NCI-H2029 (cell line): ENCODE measurements around the gene VSX1.
A peak's percentile ranks its signal among the peaks of the same experiment; 100 is the strongest.

ENCODE experiments used
- DNase-seq: peaks from one replicate; lab custom pipeline; 2025; lab: John Stamatoyannopoulos, UW

The VSX1 gene

DNA sequence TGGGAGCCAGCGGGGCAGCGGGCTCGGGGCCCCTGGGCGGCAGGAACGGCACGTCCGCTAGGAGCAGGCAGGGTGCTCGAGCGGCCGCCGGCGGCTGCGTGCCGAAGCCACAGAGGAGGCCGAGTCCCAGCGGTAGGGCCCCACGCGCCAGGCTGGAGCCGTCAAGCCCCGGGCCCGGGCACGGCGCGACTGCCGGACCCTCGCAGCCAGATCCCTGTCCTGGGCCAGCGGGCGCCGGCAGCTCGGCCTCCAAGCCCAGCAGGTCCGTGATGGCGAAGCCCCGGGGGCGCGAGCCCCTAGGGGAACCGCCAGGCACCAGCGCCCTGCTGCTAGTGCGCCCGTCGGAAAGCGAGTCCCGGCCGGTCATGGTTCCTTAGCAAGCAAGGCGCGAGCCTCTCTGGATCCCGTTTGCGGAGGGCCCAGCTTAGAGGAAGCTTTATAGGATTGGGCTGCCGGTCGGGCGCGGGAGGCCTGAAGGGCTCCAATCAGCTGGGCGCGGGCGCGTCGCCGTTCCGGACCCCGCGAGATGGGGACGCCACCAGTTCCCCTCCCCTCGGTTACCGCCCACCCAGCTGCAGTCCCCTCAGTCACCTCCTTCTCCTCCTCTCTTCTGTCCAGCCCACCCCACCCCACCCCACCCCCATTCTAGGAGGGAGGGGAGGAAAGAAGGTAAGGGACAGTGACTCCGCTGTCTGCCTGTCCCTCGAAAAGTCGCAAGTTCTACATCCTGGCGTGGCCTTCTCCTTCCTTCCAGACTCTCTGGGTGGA lies at the start of gene VSX1:
Gene VSX1 (minus strand): TSS at position 412 of the 768 bp plus-strand sequence. CDS start 45 bp downstream, at position 367.
- DNase-seq = no peak

- DNase-seq = no peak
Measured at GRCh38 chr20:25129908-25130307, 48.0 kb upstream of the VSX1 start.

GRCh38 chr20:25129428-25129827 lies 47.5 kb upstream of the VSX1 start:
- DNase-seq = no peak

DNA sequence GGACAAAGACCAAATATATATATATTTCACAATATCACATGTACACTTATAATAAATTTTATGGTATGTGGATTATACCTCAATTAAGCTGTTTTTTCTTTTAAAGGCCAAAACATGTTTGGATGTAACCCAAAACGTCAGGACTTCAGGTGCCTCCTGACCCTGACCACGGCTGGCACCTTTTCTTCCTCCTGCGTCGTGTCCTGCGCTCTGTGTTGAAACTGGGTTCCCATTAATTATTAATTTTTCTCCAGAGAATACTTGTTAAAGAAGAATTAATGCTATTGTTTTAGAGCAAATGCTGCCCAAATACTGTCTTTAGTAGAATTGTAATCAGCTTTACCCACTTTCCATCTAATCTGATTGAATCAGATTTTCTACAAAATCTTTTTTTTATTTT lies 46.7 kb upstream of the VSX1 start:
- no peak for DNase-seq

DNA sequence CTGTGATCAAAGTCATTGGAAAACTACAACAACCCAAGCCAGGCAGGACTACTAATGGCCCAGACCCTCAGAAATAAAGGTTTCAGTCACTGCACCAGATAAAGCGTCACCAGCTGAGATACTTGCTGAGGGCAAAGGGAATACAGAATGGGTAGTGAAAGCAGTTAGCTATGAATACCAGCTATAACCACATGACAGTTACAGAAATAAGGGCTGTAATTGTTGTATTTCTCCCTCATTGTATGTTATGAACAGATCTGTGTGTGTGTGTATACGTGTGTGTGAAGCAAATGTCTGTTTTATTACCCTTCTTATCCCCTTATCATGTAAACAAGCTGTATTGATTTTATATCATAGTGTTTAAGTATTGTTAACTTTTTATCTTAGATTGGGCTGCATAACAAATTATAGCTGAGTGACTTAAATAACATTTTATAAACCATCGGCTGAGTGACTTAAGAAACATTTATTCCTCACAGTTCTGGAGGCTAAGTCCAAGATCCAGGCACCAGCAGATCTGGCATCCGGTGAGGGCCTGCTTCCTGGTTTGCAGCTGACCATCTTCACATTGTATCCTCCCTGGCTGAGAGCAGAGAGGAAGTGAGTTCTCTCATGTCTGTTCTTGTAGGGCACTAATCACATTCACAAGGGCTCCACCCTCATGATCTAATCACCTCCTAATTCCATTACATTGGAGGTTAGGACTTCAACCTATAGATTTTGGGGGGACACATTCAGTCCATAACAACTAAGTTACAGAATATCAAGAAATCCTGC lies 46.0 kb upstream of the VSX1 start:
- DNase-seq = no peak

DNA sequence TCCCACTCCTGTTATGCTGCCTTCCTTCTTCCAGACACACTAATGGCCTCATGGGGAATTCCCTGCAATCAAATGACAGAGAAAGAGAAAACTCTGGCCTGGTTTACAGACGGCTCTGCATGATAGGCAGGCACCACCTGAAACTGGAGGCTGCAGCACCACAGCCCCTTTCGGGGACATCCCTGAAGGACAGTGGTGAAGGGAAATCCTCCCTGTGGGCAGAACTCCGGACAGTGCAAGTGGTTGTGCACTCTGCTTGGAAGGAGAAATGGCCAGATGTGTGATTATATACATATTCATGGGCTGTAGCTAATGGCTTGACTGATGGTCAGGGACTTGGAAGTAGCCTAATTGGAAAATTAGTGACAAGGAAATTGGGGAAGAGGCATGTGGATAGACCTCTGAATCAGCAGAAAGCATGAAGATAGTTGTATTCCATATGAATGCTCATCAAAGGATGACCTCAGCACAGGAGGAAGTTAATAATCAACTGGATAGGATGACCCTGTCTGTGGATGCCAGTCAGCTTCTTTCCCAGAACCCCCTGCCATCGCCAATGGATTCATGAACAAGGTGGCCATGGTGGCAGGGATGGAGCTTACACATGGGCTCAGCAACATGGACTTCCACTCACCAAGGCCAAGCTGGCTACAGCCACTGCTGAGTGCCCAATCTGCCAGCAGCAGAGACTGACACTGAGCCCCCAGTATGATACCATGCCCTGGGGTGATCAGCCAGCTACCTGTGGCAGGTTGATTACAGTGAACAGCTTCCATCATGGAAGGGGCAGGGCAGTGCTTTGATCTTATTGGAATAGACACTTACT lies 44.5 kb upstream of the VSX1 start:
- no peak for DNase-seq

DNA sequence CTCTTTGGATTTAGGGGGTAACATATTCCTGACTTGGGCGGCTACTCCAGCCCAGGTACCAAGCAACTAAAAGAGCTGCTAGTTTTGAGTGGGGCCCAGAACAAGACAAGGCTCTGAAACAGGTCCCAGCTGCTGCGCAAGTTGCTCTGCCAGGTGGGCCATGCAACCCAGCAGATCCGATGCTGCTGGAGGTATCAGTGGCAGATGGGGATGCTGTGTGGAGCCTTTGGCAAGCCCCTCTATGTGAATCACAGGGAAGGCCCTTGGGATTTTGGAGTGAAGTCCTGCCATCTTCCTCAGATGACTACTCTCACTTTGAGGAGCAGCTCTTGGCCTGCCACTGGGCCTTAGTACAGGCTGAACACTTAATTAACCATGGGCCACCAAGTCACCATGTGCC lies 43.7 kb upstream of the VSX1 start:
- DNase-seq = no peak

GRCh38 chr20:25120920-25121319 lies 39.0 kb upstream of the VSX1 start:
- no peak for DNase-seq

DNA sequence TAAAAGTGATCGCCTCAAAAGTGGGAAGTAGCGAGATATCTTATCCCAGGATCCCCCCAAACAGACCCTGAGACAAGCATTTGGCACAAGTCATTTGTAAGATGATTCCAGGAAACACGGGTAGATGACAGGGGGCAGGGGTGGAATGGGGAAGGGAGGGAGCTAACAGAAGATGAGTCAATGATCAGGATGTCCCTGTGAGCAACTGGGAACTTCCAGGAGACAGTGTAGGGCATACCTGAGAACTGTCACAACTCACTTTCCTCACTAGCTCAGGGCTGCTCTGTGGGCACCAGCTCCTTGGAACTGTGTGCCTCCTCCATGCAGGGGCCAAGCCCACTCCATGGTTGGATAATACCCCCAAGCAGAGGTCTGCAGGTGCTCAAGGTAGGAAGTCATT lies 38.5 kb upstream of the VSX1 start:
- DNase-seq = no peak

GRCh38 chr20:25118529-25118928 lies 36.6 kb upstream of the VSX1 start:
- DNase-seq = no peak

- DNase-seq = no peak
Measured at GRCh38 chr20:25117990-25118389, 36.0 kb upstream of the VSX1 start.

- DNase-seq = no peak
Measured at GRCh38 chr20:25116739-25117458, 35.0 kb upstream of the VSX1 start.

GRCh38 chr20:25103526-25103925 lies 21.6 kb upstream of the VSX1 start:
- DNase-seq = no peak

- no peak for DNase-seq
Measured at GRCh38 chr20:25100914-25101313, 19.0 kb upstream of the VSX1 start.

DNA sequence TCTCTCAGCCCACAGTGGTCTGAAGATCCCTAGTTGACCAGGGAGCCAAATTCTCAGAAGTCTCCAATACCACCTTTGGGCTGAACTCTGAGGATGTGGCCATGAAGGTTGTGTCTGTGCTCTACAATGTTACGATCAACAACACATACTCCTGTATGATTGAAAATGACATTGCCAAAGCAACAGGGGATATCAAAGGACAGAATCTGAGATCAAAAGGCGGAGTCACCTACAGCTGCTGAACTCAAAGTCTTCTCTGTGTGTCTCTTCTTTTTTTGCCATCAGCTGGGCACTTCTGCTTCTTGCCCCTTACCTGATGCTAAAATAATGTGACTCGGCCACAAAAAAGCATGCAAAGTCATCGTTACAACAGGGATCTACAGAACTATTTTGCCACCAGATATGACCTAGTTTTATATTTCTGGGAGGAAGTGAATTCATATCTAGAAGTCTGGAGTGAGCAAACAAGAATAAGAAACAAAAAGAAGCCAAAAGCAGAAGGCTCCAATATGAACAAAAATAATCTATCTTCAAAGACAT lies 17.7 kb upstream of the VSX1 start:
- DNase-seq = no peak

DNA sequence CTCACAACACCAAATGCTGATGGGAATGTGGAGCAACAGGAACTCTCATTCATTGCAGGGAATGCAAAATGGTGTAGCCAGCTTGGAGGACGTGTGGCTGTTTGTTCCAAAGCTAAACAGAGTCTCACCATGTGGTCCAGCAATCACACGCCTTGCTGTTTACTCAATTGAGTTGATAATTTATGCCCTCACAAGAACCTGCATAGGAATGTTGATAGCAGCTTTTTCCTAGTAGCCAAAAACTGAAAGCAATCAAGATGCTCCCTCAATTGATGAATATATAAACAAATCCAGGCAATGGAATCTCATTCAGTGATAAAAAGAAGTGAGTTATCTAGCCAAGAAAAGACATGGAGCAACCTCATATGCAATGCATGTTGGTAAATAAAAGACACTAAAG lies 15.6 kb upstream of the VSX1 start:
- no peak for DNase-seq

DNA sequence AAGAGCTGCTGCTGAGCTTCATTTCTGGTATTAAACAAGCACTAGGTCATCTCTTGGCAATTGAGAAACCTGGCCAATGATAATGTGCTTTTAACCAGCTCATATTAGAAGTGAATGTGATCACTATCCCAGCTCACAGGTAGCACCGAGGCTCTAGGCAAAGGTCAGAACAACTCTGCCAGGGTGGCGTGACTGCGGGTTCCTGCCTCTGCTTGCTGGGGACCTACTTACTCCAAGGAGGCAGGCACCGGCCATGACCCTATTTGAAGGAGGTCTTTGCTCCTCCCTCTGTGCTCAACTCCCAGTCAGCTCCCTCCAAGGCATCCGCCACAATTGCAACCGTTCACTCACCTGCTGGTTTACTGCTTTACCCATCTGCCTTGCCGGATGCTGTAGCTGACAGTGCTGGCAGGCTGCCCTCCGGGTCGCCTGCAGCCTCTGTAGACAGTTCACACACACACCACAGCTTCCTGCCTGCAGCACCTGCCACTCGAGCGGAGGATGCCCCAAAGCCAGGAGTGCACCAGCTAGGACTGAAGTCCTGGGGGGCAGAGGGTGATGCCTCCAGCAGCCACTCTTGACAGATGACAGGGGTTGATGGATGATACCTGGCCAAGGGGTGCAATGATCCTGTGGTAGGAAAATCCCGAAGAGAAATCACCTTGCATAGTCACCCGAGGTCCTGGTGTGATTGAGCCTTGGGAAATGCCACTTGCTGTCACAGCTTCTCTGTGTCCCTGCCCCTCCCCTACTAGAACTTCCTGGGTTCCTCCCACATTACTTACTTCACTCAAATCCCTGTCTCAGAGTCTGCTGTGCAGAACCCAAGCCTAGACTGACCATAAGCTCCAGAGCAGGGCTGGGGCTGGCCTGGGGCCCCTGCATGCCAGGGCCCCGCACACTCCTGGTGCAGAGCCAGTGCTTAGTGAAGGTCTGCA lies 8.8 kb upstream of the VSX1 start:
- peak; percentile 92 for DNase-seq

DNA sequence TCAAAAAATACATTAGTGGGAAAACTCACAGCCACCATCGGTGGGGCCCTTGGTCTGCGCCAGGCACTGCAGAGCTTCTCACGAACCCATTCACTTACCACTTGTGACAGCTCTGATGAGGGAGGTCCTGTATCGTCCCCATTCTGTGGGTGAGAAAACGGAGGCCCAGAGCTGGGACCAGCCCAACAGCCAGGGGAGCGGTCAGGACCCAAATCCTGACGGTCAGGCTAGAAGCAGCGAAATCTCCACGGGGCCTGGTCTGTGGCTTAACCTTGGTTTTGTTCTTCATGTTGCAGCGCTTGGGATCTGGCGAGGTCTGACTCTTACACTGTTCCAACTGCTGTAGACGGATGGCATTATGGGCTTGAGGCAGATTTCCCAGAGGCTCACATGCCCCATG lies 7.7 kb upstream of the VSX1 start:
- DNase-seq = no peak

DNA sequence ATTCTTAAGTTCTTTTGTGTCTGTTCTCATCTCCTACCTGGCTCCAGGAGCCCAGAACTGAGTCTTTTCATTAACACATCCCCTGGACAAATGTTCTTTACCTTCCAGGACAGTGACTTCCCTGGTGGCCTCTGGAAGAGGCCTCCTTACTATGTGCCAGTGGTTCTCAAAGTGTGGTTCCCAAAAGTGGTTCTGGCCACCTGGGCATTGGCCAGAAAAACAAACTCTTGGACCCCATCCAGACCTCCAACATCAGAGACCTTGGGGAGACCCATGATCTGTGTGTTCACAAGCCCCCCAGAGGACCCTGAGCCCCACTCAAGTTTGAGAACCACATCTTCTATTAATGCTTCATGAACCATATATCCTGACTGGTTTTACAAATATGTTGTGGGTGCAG lies 7.2 kb upstream of the VSX1 start:
- no peak for DNase-seq

DNA sequence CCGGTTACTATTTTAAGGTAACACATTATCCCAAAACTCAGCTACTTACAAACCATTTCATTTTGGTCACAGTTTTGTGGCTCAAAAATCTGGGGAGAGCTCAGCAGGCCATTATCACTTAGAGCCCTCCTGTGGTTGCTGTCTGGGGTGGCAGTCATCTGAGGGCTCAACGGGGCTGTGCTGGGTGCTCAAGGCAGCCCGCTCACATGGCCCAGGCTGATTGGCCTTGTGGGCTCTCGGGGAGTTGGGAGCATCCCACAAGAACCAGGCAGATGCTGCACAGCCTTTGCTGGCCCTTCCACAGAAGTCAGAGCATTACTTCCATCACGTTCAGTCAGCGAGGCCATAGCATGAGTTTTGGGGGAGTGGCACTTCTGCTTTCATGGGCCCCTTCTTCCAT lies 6.3 kb upstream of the VSX1 start:
- no peak for DNase-seq
